T-helper 1 cell treated with Interleukin-12 subunit alpha and Interleukin-12 subunit beta and Interleukin-4 antibody, amounts not matched to agents 30 ng/mL and 1 ng/mL, for 36 hours (primary cell): ENCODE measurements around the gene TESK1. TPM values are rescaled to one million over a fixed set of nuclear protein-coding genes. Genes with fewer than 3 reads are reported as not detected.

Source experiments
- total RNA-seq: library from RNA; stranded (reverse); gene quantifications from 2 replicates; pipeline ENCODE4 v1.2.3, GENCODE V29; 2022

TESK1 gene
- total RNA-seq, 1 donor from 2014 or later = 32.6 TPM

Other genes with a start within 250 kb of the TESK1 start
- 3.6 and 3.8 TPM in 2 replicates for gene RUSC2, start 115.2 kb upstream of the TESK1 start, total RNA-seq
- gene CD72, start 13.2 kb downstream of the TESK1 start, total RNA-seq = 6.9 and 7.6 TPM in 2 replicates
- gene SIT1, start 45.7 kb downstream of the TESK1 start, total RNA-seq = 218 and 222 TPM in 2 replicates
- gene RMRP, start 52.8 kb downstream of the TESK1 start, total RNA-seq = 4,811 and 5,239 TPM in 2 replicates
- 29.0 and 32.1 TPM in 2 replicates for gene CCDC107, start 53.0 kb downstream of the TESK1 start, total RNA-seq
- 7.8 and 8.7 TPM in 2 replicates for gene ARHGEF39, start 59.9 kb downstream of the TESK1 start, total RNA-seq
- gene CA9, start 68.7 kb downstream of the TESK1 start, total RNA-seq = 0.15 TPM in 1 of 2 replicates, not detected in the other
- 4.6 and 9.9 TPM in 2 replicates for gene TPM2, start 84.7 kb downstream of the TESK1 start, total RNA-seq
- gene TLN1, start 126.9 kb downstream of the TESK1 start, total RNA-seq = 378 and 380 TPM in 2 replicates
- 22.9 and 24.0 TPM in 2 replicates for gene CREB3, start 127.4 kb downstream of the TESK1 start, total RNA-seq
- gene GBA2, start 144.0 kb downstream of the TESK1 start, total RNA-seq = 61.0 and 63.1 TPM in 2 replicates
- 26.3 and 26.5 TPM in 2 replicates for gene RGP1, start 144.0 kb downstream of the TESK1 start, total RNA-seq
- gene MSMP, start 149.0 kb downstream of the TESK1 start, total RNA-seq = not detected in 2 replicates
- gene NPR2, start 186.3 kb downstream of the TESK1 start, total RNA-seq = 10.4 and 12.0 TPM in 2 replicates
- 0.90 and 0.96 TPM in 2 replicates for gene SPAG8, start 207.0 kb downstream of the TESK1 start, total RNA-seq
- 50.5 and 51.0 TPM in 2 replicates for gene HINT2, start 209.8 kb downstream of the TESK1 start, total RNA-seq
- gene FAM221B, start 223.5 kb downstream of the TESK1 start, total RNA-seq = not detected in 2 replicates
- gene TMEM8B, start 224.0 kb downstream of the TESK1 start, total RNA-seq = 1.7 and 2.5 TPM in 2 replicates